Vagina (tissue), 2 donors: ENCODE measurements around the gene SLC2A9.

ENCODE experiments used
- POLR2A ChIP-seq, 2 donors: fragments of 450-650 bp; IDR thresholded peaks; one replicate each; pipeline ENCODE4 v1.6.1; 2017; ENCODE audit warnings: antibody characterized with exemption in 2 of 2, mild to moderate bottlenecking in 2 of 2, moderate library complexity in 2 of 2
- TF ChIP-seq, protein P1 (sequence below), 3 experiments: fragments of 450-650 bp in 2 of 3; fragments of 200-600 bp in 1 of 3; sonication (generic) in 1 of 3; IDR thresholded peaks; one replicate each; pipeline ENCODE4 v1.5.1; 2017 to 2019; ENCODE audit warnings: antibody characterized with exemption in 3 of 3, mild to moderate bottlenecking in 2 of 3, moderate library complexity in 2 of 3

DNA sequence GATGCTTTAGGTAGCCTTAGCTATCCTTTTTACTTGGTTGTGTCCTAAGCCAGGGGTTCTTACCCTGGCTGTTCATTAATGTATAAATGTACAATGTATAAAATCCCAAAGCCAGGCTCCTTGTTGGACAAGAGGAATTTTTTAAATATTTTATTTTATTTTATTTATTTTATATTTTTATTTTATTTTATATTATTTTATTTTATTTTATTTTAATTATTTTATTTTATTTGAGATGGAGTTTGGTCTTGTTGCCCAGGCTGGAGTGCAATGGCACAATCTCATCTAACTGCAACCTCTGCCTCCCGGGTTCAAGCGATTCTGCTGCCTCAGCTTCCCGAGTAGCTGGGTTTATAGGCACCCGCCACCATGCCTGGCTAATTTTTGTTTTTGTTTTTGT lies 8.1 kb upstream of the SLC2A9 start:
- TF ChIP-seq, protein P1, sequence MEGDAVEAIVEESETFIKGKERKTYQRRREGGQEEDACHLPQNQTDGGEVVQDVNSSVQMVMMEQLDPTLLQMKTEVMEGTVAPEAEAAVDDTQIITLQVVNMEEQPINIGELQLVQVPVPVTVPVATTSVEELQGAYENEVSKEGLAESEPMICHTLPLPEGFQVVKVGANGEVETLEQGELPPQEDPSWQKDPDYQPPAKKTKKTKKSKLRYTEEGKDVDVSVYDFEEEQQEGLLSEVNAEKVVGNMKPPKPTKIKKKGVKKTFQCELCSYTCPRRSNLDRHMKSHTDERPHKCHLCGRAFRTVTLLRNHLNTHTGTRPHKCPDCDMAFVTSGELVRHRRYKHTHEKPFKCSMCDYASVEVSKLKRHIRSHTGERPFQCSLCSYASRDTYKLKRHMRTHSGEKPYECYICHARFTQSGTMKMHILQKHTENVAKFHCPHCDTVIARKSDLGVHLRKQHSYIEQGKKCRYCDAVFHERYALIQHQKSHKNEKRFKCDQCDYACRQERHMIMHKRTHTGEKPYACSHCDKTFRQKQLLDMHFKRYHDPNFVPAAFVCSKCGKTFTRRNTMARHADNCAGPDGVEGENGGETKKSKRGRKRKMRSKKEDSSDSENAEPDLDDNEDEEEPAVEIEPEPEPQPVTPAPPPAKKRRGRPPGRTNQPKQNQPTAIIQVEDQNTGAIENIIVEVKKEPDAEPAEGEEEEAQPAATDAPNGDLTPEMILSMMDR (IDR thresholded peaks at IDR 0.05): no peak
- TF ChIP-seq POLR2A (IDR thresholded peaks at IDR 0.05): no peak
